ENCODE data around the gene BMP7.

The BMP7 gene

GRCh38 chr20:57200882-57201695 lies 65.4 kb downstream of the BMP7 start:
- H3K4me3 ChIP-seq (ENCODE audit: low read depth, low read length): no peak overlapping the region
- DNase-seq (ENCODE audit: low read depth): no peak

DNA sequence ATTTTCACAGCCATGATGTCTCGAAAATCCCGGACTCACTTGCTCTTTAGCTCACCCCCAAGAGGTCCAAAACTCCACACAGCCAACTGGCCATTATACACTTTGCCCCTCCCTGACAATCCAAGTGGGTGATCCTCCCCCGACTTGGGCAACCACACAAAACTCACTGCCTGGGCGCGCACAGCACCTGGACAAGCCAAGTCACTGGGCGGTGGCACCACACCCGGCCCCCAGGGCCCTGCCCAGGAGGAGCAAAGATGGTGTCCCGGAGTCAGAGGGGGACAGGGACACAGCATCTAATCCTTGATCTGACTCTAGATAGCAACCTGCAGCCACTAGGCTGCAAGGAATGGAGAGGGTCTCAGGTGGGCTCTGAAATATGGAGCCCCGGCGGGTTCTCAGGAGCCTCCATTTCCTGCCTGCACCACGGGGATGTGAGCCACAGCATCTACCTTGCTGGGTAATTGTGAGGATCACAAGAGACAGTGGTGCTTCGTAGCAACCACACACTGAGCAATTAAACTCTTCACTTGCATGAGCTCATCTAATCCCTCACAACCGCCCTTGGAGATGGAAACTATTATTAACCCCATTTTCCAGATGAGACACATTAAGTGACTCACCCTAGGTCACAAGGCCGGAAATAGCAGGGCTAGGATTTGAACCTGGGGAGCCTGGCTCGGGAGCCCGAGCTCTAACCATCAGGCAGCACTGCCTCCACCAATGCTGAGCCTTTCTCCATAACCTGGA lies 66.6 kb downstream of the BMP7 start:
- TF ChIP-seq, protein P1, sequence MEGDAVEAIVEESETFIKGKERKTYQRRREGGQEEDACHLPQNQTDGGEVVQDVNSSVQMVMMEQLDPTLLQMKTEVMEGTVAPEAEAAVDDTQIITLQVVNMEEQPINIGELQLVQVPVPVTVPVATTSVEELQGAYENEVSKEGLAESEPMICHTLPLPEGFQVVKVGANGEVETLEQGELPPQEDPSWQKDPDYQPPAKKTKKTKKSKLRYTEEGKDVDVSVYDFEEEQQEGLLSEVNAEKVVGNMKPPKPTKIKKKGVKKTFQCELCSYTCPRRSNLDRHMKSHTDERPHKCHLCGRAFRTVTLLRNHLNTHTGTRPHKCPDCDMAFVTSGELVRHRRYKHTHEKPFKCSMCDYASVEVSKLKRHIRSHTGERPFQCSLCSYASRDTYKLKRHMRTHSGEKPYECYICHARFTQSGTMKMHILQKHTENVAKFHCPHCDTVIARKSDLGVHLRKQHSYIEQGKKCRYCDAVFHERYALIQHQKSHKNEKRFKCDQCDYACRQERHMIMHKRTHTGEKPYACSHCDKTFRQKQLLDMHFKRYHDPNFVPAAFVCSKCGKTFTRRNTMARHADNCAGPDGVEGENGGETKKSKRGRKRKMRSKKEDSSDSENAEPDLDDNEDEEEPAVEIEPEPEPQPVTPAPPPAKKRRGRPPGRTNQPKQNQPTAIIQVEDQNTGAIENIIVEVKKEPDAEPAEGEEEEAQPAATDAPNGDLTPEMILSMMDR (IDR thresholded peaks at IDR 0.05; ENCODE audit: low read depth, low read length, missing control alignments): no peak
- no peak for DNase-seq (ENCODE audit: low read depth)
- no peak overlapping the region for H3K4me3 ChIP-seq (ENCODE audit: low read depth, low read length)

More at GRCh38 chr20:57200882-57201695, 65.4 kb downstream of the BMP7 start:
- TF ChIP-seq, protein P1 (IDR thresholded peaks at IDR 0.05; ENCODE audit: low read depth, low read length, missing control alignments): no peak

DNA sequence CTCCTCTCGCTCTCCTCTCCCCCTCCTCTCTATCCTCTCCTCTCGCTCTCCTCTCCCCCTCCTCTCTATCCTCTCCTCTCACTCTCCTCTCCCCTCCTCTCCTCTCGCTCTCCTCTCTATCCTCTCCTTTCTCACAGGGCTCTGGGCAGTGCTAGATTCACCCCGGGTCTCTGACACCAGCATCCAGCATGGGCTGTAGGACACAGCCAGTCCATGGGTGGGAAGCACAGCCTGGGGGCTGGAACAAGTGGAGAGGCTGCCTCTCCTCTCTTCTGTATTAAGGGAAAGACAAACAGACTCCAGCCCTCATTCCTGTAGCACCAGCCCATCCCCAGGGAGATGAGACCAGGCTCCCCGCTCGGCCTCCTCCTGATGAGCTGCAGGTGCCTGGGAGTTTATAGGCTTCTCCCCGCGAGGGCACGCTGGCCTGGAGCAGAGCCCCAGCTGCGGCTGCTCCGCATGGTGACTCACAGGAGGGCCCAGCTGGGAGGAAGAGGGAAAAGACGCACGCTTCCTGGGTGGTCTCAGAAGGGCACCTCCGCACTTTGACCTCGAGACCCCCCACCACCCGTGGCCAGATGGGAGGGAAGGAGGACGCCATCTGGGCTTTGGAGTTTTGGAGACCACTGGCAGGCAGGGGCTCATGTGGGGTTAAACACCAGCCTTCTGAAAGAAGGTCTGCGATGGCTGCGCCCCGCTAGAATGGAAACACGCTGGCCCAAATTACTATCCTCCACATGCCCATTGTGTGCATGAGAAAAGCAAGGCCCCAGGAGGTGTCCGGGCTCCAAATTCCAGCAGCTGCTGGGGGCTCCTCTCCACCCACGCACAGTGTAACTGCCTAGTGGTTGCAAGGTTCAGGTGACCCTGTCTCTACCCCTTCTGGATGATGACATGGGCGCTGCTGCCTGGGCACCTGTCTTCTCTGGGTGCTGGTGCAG lies 68.0 kb downstream of the BMP7 start:
- no peak for DNase-seq (ENCODE audit: low read depth)
- H3K4me3 ChIP-seq (ENCODE audit: low read depth, low read length): no peak overlapping the region
- TF ChIP-seq, protein P1 (IDR thresholded peaks at IDR 0.05; ENCODE audit: low read depth, low read length, missing control alignments): no peak

- no peak overlapping the region for H3K4me3 ChIP-seq (ENCODE audit: low read depth, low read length)
- TF ChIP-seq, protein P1 (IDR thresholded peaks at IDR 0.05; ENCODE audit: low read depth, low read length, missing control alignments): no peak
- DNase-seq (ENCODE audit: low read depth): no peak
Observed at GRCh38 chr20:57197352-57198131, 68.9 kb downstream of the BMP7 start.

DNA sequence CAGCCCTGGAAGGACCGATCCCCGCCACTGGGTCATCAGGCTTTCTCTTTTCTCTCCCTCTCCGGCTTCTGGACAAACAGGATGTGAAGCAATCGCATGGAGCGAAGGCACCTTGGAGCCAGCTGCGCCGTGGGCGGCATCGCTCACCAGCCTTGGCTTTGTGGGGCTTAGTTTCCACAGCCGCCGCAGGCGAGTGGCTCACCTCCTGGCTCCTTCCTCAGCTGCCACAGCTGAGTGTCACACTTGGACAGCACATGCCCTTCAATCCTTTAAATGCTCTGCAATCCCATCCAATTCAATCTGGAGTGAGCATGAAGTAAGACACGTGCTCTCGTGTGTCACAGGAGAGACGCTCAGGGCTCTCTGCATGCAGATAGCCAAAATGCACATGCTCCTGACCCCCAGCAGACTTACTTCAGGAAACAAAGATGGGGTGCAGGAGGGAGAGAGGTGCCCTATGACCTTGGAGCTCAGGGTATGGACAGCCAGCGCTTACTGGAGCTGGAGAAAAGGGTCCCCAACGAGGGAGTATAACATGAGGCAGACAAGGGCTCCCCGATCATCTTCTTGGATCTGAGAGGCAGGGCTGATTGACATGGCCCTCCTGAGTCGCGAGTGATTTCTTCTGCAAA lies 70.9 kb downstream of the BMP7 start:
- no peak overlapping the region for H3K4me3 ChIP-seq (ENCODE audit: low read depth, low read length)
- DNase-seq (ENCODE audit: low read depth): no peak
- TF ChIP-seq, protein P1 (IDR thresholded peaks at IDR 0.05; ENCODE audit: low read depth, low read length, missing control alignments): no peak
